GM19372 (cell line): Measurements from ENCODE around the gene NR4A3.
"Not testable (repeated sequence)": the region's sequence is repeated elsewhere in the genome, so short reads cannot be mapped to it uniquely, and the experiment has no call there.

Experiments
- ATAC-seq: cut with Tn5 transposase; IDR thresholded peaks from one replicate; pipeline ENCODE4 v1.9.1; 2021; ENCODE audit warnings: mild to moderate bottlenecking, low read depth, moderate library complexity; ENCODE audit not compliant: unreplicated experiment

Gene NR4A3

DNA sequence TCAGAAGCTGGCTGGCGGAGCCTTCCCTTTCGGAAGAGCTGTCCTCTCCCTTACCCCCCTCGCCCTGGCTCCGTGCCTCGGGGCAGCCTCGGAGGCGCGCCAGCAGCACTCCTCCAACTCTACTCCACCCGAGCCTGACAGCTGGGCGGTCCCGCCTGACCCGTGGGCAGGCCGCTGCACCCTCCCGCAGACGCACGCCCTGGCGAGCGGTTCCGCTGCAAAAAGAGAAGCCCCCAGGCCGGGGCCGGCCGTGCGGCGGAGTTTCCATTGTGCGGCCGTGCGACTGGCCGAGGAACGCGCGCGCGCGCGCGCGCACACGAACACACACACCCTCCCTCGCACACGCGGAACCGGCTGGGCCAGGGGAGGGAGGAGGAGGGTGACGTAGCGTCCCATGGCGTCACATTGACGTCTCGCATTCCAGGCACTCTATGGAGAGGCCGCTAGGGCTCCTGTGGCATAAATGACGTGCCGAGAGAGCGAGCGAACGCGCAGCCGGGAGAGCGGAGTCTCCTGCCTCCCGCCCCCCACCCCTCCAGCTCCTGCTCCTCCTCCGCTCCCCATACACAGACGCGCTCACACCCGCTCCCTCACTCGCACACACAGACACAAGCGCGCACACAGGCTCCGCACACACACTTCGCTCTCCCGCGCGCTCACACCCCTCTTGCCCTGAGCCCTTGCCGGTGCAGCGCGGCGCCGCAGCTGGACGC lies at the start of gene NR4A3:
Gene NR4A3, plus strand, starts transcription at position 490 of the 713 bp plus-strand sequence. CDS start 6,158 bp downstream, outside the sequence.
- ATAC-seq = peak; percentile 36

DNA sequence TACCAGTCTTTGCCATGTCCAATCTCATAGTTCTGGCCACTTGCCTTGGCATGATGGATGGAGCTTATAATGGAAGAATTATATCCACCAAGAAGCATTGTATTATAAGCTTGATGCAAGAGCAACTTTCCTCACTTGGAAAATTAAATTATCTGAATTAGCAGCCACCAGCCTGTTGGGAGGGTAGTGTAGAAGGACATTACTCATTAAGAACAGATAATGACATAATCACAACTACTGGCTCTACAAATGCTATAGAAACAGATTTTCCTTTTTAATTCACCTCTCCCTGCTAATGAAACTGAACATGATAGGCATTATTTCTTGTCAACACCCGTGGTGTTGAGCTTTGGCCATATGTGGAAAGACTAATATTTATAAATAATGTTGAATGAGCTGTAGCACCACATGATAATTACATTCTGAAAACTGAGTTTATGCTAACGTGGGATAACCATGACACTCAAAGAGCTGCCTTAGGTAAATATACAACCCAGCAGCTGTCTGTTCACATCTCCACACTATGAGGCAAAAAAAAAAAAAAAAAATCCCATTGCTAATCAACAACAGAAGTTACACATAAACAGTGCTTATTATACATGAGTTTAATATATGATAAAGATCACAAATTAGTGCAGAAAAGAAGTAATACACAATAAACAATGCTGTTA lies 48.1 kb upstream of the NR4A3 start:
- ATAC-seq = no peak

DNA sequence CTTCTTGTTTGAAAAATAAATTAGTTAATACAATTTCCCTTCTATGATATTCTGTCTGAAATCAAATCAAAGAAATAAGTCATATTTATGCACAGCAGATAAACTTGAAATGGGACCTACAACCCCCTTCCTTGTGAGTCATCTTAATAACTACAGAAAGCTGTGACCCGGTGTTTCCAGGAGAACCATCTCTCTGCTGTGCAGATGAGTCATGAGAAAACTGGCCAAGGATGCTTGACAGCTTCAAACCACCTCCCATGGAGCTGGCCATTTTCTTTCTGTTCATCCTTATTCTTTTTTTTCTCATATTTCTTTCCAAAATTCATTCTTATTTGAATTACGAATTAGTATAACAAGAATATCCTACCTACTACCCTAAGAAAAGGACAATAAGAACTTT lies 43.4 kb upstream of the NR4A3 start:
- no peak for ATAC-seq

DNA sequence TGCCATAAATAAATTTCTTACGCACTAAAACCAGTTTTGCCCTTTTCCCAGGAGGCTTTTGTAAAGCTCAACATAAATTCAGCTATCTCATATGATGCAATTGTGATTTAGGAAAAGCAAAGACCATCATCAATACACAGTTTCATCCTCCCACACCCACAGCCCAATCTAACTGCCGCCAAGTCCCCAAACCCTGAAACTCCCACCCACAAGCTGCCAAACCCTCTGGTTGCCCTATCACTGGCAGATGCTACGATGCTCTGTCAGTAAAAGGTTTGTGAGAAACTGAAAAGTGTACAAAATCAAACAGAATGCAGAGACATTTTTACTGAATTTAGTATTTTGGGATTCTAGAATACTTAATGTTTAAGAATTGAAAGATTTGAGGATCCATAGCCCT lies 42.8 kb upstream of the NR4A3 start:
- ATAC-seq = no peak

DNA sequence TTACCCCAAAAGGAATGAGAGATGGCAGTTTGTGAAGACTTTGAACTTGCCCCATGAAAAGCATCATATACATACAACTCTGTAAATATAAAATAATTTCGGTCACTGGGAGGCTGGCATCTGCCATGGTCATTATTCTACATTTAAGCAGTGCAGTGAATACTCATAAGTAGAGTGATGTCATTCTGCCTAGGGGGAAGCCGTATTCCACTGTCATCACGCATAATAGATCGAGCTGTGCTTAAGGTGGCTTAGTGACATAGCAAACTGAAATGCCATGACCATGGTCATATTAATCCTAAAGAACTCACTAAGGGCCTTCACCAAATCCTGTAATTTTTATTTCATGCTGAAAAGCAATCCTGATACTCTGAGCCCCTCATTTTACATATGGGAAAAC lies 42.4 kb upstream of the NR4A3 start:
- ATAC-seq = no peak

DNA sequence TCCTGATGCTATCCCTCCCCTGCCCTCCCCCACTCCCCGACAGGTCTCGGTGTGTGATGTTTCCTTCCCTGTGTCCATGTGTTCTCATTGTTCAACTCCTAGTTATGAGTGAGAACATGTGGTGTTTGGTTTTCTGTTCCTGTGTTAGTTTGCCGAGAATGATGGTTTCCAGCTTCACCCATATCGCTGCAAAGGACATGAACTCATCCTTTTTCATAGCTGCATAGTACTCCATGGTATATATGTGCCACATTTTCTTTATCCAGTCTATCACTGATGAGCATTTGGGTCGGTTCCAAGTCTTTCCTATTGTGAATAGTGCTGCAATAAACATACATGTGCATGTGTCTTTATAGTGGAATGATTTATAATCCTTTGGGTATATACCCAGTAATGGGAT lies 39.3 kb upstream of the NR4A3 start:
- ATAC-seq = not testable (repeated sequence)

DNA sequence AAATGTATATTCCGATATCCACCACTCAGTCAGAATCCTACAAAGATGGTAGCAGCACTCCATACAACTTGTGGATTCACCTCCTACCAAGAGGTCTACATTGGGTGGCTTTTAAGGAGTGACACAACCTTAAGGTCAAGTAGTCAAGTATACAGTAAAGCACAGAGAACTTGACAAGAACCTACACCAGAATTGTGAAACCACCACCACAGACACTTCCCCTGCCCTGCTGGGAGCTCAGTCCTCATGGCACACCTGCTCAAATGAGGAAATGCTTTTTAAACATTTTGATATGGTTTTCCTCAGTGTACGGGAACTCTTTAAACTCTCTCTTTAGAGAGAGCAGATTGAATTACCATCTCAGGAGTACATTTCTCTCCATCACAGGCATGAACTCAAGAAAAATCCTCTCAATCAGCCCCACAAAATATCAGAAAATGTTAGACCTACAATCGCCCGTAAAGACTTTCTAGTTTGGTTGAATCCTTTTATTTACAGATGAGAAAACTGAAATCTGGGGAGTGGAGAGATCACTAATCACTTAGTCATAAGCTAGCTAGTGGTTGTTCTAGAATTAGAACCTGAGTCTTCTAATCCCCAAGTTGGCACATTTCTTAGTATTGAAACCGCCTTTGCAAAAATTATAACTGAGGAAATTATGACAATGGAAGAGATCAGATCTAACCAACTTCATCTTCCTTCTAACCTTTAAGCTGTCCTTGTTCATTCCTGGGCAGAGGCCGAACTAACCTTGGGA lies 38.5 kb upstream of the NR4A3 start:
- no peak for ATAC-seq

DNA sequence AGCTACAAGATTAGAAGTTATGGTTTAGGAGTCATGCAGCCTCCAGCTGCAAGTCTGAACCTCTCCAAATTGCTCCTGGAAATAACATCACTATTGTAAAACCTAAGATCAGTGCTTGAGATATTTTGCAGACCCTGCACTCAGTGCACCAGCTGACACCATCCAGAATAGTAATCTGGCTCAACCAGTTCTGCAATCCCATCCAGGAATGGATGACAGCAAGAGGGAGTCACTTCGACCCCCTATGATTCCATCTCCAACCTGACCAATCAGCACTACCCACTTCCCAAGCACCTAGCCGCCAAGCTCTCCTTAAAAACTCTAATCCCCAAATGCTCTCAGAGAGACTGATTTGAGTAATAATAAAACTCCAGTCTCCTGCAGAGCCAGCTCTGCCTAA lies 37.9 kb upstream of the NR4A3 start:
- ATAC-seq = no peak

DNA sequence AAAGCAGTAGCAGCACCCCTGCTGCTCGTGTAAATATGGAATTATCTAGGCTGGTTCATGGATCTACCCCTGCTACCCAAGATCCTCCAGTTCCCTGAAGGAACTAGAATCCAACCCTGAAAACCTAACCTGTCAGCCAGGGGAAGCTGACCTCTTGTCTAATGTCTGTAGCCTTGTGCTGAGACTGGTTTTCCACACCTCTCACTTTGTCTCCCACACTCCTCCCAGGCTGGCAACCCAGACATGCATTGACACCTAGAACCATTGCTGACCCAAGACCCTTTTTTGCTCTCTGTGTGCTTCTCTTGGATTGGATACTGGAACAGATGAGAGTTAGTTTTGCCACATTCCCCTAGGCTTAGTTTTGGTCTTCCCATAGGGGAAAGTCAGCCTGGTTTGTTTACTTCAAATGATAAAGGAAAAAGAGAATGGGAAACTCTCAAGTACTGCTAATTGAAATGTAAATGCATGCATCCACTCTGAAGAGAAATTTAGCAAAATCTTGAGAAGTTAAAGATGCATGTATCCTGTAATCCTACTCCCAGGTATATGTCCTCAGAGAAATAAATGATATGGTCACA lies 36.6 kb upstream of the NR4A3 start:
- ATAC-seq = no peak

DNA sequence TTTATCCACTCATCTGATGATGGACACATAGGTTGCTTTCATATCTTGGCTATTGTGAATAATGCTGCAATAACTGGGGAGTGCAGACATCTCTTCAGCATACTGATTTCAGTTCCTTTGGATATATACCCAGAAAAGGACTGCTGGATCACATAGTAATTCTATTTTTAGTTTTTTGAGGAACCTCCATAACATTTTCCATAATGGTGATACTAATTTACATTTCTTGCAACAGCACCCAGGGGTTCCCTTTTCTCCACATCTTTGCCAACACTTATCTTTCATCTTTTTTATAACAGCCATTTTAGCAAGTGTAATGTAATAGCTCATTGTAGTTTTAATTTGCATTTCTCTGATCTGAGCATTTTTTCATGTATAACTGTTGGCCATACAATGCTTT lies 34.1 kb upstream of the NR4A3 start:
- no peak for ATAC-seq

DNA sequence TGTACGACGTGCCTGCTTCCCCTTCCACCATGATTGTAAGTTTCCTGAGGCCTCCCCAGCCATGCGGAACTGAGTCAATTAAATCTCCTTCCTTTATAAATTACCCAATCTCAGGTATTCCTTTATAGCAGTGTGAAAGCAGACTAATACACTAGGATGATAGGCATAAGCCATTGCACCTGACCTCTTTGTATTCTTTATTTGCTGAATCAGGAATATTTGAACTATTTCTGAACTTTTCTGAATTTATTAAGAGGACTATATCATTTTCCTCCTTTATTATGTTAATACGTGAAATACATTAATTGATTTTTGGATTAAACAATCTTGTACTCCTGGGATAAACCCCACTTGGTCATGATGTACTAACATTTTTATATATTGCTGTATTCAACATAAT lies 28.2 kb upstream of the NR4A3 start:
- no peak for ATAC-seq

DNA sequence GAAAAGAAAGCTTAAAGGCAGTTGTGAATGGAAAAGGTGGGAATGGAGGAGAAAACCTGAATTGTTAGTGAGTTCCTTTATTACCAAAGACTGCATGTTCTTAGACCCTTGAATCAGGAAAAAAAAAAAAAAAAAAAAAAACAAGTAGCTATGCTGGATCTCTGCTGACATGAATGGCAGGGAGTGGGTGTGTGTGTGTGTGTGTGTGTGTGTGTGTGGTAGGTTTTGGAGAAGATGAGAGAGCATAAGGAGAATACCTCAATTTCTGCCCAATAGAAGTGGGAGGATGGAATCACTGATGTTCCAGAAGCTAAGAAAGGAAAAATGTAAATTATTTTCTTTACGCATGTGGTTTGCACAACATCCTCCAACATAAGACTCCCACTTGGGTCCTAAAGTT lies 25.5 kb upstream of the NR4A3 start:
- no peak for ATAC-seq

DNA sequence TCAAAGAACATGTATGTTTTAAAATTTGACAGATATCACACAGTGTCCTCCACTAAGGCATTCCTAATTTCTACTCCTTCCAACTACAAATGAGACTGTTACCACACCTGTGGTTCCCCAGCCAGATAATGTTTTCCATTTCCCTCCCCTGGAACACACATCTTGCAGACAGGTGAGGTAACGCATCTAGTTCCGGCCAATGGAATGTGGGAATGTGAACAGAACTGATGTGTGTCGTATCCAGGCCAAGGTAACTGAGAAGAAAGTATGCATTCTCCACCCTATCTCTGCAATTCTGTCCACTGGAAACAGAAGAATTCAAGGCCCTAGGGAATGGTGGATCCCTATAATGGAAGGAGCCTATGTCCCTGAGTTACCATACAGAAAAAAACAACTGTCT lies 19.9 kb upstream of the NR4A3 start:
- ATAC-seq = no peak

DNA sequence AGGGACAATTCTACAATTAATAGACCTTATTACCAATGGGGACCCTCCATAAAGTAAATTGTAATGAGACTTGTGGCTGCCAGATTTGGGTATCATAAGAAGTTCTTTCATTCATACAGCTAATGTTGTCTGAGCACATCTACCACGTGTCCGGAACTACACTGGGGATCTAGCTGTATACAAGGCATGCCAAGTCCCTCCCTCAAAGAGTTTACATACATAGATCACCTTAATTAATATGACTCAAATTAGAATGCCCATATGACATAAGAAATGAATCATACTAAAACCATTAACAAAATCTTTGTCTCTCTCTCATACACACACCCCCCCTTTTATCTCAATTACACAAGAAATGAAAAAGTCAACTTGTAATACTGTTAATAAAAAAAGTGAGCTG lies 18.0 kb upstream of the NR4A3 start:
- no peak for ATAC-seq

DNA sequence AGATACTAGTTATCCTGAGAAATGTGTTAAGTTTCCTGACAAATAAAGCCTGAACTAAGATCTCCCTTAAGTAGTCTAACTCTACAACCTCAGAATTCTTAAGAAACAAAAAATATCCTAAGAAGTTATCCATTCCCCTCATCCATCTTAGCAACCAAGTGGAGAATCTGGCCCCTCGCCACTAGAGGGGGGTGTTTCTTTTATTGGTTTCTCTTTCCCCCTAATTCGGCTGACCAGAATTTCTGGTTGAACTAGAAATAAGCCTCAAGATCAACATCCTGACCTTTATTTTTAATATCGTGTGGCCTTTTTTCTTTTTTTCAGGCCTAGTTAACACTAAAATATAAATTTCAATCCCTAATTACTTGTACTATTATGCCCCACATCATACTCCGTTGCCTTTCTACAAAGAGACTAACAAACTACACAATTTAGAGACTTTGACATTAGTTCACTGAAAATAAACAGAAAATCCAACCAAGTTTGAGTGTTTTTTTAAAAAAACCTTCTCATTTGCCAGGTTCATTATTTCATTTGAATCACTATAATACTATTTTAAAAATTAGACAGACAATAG lies 14.3 kb upstream of the NR4A3 start:
- no peak for ATAC-seq

DNA sequence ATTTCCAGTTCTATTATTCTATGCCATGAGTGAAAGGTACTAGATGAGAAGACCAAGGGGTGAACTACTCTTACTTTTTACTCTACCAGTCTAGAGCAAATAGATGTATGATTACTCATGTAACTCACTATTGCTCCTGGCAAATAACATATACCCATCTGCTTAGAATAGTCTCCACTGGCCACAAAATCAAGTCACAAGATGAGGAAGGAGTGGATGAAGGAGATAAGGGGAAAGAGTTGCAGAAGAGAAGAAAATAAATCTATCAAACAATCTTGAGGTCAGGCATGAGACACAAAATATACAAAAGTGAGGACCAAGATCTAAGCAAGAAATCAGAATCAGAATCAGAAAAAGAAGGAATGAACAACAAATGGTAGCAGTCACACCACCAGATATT lies 13.7 kb upstream of the NR4A3 start:
- ATAC-seq = no peak

DNA sequence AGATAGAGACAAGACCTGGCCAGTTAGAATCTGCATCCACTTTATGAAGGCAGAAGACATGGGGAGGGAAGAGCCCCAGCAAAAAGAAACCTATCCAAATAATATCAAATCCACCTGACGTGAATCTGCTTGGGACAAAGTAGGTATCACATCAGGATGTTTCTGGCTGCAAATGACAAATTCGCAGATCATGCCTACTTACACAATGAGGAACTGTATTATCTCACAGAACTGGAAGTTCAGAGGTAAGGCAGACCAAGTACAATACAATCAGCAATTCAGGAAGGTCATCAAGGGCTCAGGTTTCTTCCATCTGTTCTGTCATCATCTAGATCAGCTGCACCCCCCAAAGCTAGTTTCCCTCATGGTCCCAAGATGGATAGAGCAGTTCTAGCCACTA lies 13.2 kb upstream of the NR4A3 start:
- ATAC-seq = no peak

DNA sequence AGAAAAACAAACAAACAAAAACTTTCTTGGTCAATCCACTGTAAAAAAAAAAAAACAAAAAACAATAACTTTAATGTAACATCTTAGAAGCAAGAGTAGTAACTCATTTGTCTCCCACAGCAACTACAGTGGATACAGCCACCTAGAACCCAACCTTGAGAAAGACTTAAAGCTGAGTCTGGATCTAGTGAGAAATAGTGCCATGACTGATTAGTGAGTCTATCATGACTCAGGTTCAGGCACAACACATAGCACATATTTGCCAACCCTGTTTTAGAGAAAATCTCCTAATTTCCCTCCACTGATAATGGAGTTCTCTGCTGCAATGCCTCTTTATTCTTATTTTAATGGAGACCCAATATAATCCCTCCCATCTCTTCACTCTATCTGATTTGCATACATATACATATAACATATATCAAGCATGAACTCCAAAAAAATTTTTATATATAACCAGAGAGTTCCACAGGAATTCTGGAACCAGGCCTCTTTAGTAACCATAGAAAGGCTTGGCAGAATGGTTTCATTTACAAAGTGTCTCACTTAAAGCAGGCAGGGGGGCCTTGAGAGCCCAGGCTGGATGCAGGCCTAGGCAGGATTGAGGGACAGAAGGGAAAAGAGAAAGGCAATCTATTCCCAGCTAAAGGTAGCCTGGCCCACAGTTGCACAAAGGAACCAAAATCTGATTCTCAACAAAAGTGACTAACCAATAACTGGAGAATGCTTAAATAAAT lies 11.9 kb upstream of the NR4A3 start:
- no peak for ATAC-seq

DNA sequence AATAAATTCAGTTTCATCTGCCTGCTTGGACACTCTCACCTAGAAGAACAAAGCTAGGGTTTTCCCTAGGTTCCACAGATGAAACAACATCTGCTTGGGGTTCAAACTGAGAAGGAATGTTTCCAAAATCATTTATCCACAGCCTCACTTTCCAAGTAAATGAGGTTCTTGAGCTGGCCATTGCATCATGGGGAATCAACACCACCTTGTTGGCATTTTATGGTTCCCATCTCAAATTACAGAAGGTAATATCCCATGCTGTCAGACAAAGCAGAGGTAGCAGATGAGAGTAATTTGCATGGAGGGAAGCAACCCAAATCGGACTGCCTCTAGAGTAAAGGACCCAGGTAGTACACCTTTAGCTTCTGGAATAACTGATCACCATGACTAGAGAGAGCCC lies 10.5 kb upstream of the NR4A3 start:
- no peak for ATAC-seq
